Ramos (cell line): ENCODE results near the gene ANTKMT.

Experiments
- in situ Hi-C: fragments of 300-500 bp; cut with MboI; formaldehyde crosslinking; loops from one replicate; pipeline ENCODE4 v1.14.3; 2022; ENCODE audit warnings: low sequenced_read_pairs; ENCODE audit not compliant: unreplicated experiment

Gene ANTKMT

GRCh38 chr16:711548-712320 is 9.2 kb upstream of the ANTKMT start:
- in situ Hi-C loops: loop anchor here (5.0 to 25.0 kb wide), 2 partner anchors 76 to 351 kb away; partner anchors contain the start of genes CHTF18, RPUSD1 and SSTR5

DNA sequence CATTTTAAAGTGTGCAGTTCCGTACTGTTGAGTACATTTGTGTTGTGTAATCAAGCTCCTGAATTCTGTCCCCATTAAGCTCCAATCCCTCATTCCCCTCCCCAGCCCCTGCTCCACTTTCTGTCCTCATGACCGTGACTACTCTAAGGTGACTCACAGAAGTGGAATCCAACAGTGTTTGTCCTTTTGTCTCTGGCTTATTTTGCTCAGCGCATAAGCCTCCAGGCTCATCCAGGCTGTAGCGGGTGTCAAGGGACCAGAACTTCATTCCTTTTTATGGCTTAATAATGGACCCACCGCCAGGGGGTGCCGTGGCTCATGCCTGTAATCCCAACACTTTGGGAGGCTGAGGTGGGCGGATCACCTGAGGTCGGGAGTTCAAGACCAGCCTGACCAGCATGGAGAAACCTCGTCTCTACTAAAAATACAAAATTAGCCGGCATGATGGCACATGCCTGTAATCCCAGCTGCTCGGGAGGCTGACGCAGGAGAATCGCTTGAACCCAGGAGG is 8.2 kb upstream of the ANTKMT start:
- in situ Hi-C loops: loop anchor here (5.0 to 25.0 kb wide), 2 partner anchors 75 to 350 kb away; partner anchors contain the start of genes CHTF18, RPUSD1 and SSTR5

DNA sequence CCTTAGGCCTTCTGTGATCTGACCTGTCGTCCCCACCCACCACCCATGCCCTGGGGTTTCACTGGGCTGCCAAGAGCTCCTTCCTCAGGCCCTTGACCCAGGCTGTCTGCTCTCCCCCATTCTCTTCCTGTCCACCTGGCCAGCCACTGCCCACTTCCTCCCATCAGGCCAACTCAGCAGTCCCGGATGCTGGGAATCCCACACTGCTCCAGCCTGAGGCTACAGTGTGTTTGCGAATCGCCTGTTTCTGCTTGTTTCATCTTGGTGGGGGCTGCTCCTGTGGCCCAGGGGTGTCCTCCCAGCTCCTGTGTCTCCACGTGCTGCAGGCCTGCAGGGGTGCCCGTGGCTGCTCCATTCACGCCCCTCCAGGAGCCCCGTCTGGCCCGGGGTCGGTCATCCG is 6.9 kb upstream of the ANTKMT start:
- in situ Hi-C loops: loop anchor here (5.0 to 25.0 kb wide), 2 partner anchors 73 to 348 kb away; partner anchors contain the start of genes CHTF18, RPUSD1 and SSTR5

- in situ Hi-C loops: loop anchor here (5.0 to 25.0 kb wide), 2 partner anchors 72 to 347 kb away; partner anchors contain the start of genes CHTF18, RPUSD1 and SSTR5
These were observed 6.1 kb upstream of the ANTKMT start, which contains the start of gene METRN for GRCh38 chr16:714558-715476. METRN (plus strand) TSS chr16:715118; CDS start chr16:715290, 172 bp downstream.

GRCh38 chr16:715477-716199 is 5.3 kb upstream of the ANTKMT start:
- in situ Hi-C loops: loop anchor here (25.0 kb wide), 1 partner anchor 347 kb away; the partner anchor contains the start of gene SSTR5

- in situ Hi-C loops: loop anchor here (25.0 kb wide), 1 partner anchor 346 kb away; the partner anchor contains the start of gene SSTR5
These were observed 4.8 kb upstream of the ANTKMT start for GRCh38 chr16:716200-716568.

- in situ Hi-C loops: loop anchor here (25.0 kb wide), 1 partner anchor 345 kb away; the partner anchor contains the start of gene SSTR5
These were observed 4.1 kb upstream of the ANTKMT start for GRCh38 chr16:716768-717325.

DNA sequence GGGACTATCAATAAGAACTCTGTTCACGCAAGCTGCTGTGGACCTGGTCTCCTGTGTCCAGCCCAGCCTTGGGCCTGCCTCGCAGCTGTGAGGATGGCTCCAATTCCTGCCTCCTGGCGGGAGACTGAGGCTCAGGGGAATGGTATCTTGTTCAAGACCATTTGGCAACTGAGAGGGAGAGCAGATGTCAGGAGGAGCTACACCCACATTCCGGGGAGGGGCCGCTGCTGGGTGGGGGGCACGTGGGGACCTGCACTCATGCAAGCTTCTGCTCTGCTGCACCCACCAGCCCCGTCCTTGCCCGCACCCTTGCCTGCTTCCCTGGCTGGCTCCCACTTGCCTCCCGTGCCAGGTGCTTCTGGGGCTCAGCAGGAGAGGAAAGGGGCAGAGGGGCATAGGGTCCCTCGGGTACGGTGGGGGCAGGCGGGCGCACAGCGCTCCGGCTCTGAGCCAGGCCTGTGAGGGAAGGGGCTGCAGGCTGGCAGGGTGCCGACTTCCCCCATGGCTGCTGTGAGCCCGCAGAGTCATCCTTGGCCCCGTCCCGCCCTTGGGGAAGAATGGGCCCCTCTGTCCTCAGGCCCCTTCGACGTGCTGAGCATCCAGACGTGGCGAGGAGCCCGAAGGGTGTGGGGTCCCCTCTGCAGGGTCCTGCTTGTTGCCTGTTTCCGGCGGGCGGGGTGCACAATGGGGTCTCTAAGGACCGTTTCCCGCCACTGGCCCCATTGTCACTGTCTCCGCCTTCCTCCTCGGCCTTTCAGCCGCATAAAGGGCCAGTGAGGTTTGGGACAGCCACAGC is 3.3 kb upstream of the ANTKMT start:
- in situ Hi-C loops: loop anchor here (25.0 kb wide), 1 partner anchor 345 kb away; the partner anchor contains the start of gene SSTR5

- in situ Hi-C loops: loop anchor here (25.0 kb wide), 1 partner anchor 344 kb away; the partner anchor contains the start of gene SSTR5
These were observed 2.6 kb upstream of the ANTKMT start for GRCh38 chr16:718389-718788.

DNA sequence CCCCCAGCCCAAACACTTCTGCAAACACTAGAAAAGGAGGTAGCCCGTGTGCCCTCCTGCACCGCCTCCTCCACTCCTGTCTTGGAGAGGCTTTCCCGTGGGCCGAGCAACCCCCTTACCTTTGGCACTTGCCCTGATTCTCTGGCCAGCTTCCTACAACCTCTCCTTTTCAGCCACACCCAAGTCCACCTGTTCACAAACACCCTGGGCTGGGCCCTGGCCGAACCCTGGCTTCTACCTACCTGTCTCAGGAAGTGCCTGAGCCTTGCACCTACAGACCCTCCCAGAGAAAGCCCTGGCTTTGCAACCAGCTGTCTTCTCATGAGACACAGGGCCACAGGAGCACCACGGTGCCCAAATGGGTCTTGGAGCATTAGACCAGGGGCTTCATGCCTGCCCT is 2.0 kb upstream of the ANTKMT start:
- in situ Hi-C loops: loop anchor here (25.0 kb wide), 1 partner anchor 343 kb away; the partner anchor contains the start of gene SSTR5

- in situ Hi-C loops: loop anchor here (25.0 kb wide), 1 partner anchor 342 kb away; the partner anchor contains the start of gene SSTR5
These were observed 1.0 kb upstream of the ANTKMT start for GRCh38 chr16:719815-720446.

- in situ Hi-C loops: loop anchor here (25.0 kb wide), 1 partner anchor 342 kb away; the partner anchor contains the start of gene SSTR5
These were observed 428 bp upstream of the ANTKMT start for GRCh38 chr16:720447-720989.

DNA sequence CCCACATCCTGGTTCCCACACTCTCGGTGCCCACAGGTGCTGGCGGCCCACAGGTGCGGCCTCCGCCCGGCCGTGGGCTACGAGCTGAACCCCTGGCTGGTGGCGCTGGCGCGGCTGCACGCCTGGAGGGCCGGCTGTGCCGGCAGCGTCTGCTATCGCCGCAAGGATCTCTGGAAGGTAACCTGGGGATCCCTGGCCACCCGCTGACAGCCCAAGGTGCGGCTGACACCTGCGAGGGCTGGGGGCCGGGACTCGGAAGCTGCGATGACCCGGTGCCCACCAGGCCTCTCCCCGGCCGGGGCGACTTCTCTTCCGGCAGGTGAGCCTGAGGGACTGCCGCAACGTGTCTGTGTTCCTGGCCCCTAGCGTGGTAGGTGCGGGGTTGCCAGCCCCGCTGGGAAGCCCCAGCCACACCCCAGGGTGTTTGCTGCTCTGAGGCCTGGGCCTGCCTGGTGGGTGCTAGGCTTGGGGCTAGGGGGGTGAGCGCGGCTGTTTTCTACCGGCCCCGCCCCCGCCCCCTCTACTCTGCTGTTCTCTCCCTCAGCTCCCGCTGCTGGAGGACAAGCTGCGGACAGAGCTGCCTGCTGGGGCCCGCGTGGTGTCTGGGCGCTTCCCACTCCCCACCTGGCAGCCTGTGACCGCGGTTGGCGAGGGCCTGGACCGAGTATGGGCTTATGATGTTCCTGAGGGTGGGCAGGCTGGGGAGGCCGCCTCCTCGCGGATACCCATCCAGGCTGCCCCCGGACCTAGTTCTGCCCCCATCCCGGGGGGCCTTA is 1.0 kb downstream of the ANTKMT start:
- in situ Hi-C loops: loop anchor here (25.0 kb wide), 1 partner anchor 340 kb away; the partner anchor contains the start of gene SSTR5

DNA sequence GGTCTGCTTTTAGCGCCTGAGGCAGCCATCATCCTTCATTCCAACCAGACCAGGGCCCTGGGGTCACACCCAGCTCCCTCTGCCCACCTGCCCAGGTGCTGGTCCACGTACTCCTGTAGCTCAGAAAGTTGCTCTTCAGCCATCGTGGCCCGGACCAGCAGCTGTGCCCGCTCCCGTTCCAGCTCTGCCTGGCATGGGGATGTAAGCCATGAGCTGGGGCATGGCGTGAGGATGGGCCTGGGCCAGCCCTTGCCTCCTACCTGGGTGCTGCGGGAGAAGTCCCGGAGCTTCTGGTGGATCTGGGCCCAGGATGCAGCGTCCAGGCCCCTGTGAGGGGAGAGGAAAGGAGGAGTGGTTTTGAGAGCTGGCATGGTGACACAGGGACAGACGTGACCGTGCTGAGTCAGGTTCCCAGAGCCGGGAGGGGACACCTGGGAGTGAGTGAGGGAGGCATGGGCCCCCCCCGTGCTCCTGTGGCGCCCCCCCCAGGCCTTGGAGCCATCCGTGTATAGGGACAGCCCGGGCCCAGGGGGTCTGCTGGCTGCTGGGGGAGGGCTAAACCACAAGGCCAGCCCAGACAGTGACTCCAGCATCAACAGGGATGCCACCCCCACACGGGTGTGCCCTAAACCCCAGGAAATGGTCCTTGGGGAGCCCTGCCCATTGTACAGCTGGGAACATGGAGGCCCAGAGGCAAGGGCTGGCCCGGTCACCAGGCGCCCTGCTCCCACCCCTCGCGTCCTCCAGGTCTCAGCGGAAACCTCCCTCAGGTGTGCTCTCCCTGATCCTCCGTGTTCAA is 2.1 kb downstream of the ANTKMT start:
- in situ Hi-C loops: loop anchor here (25.0 kb wide), 1 partner anchor 339 kb away; the partner anchor contains the start of gene SSTR5

GRCh38 chr16:723695-724094 is 2.7 kb downstream of the ANTKMT start:
- in situ Hi-C loops: loop anchor here (25.0 kb wide), 1 partner anchor 339 kb away; the partner anchor contains the start of gene SSTR5
